ENCODE results near the gene DOP1A. TPM values are rescaled to one million over a fixed set of nuclear protein-coding genes. Genes with fewer than 3 reads are reported as not detected.

DOP1A gene
- total and polyA plus RNA-seq, 4 donors, result 34.5 to 79.8 (median 49.6) TPM

- 100% methylated on average over 1 of the region's 5 CpGs for WGBS (ENCODE audit: insufficient coverage)
- no peak overlapping the region for H3K4me3 ChIP-seq (ENCODE audit: low read depth, low read length)
- DNase-seq (ENCODE audit: low read depth in 4 of 6, low spot score in 6 of 6), result no peak
- no peaks in the 10 kb centered on the region for H3K4me1 ChIP-seq (ENCODE audit: control insufficient read depth, insufficient read depth, low read length)
- H3K9me3 ChIP-seq (ENCODE audit: control insufficient read depth, insufficient read depth, low read length), result no peaks in the 10 kb centered on the region
- H3K27me3 ChIP-seq (ENCODE audit: control insufficient read depth, insufficient read depth, low read length), result no peaks in the 10 kb centered on the region
- no peaks in the 10 kb centered on the region for H3K36me3 ChIP-seq (ENCODE audit: control insufficient read depth, insufficient read depth, low read length)
- H3K27ac ChIP-seq (ENCODE audit: low read depth, low read length), result no peak overlapping the region
Measured at GRCh38 chr6:83051377-83052172, 15.9 kb upstream of the DOP1A start.

GRCh38 chr6:83053678-83054077 lies 13.8 kb upstream of the DOP1A start:
- H3K27ac ChIP-seq (ENCODE audit: low read depth, low read length), result no peak overlapping the region
- no peak for DNase-seq (ENCODE audit: low read depth in 4 of 6, low spot score in 6 of 6)
- no peaks in the 10 kb centered on the region for H3K4me1 ChIP-seq (ENCODE audit: control insufficient read depth, insufficient read depth, low read length)
- 88% methylated on average over 1 of the region's 3 CpGs for WGBS (ENCODE audit: insufficient coverage)
- H3K9me3 ChIP-seq (ENCODE audit: control insufficient read depth, insufficient read depth, low read length), result no peaks in the 10 kb centered on the region
- H3K36me3 ChIP-seq (ENCODE audit: control insufficient read depth, insufficient read depth, low read length), result no peaks in the 10 kb centered on the region
- H3K4me3 ChIP-seq (ENCODE audit: low read depth, low read length), result no peak overlapping the region
- no peaks in the 10 kb centered on the region for H3K27me3 ChIP-seq (ENCODE audit: control insufficient read depth, insufficient read depth, low read length)

DNA sequence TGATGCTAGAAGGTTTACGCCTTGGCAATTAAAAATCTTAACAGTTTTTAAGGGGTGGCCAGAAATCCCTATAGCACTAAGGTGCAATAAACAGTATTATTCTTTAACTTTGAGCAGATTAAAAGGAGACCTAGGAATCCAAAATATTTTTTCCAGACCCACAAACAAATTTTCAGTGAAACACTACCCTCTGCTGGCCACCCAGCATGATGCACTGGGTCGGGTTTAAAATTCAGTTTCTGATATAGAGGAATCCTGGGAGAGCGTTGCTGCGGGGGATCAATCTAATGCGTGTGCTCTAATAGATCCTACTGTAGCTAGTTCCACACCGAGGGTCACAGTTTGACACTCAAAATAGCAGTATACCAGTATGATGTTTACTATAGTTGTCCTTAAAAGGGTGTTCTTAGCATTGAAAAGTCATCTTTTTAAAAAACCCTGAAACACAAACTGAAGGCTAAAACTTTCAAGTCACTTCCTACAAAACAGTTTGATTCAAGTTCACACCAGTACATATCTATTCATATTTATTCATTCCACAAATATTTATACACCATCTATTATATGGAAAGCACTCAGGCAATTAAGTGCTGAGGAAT lies 12.0 kb upstream of the DOP1A start:
- no peak overlapping the region for H3K27ac ChIP-seq (ENCODE audit: low read depth, low read length)
- WGBS (ENCODE audit: insufficient coverage), result 22% methylated on average over 3 of the region's 6 CpGs
- H3K4me1 ChIP-seq (ENCODE audit: control insufficient read depth, insufficient read depth, low read length), result no peaks in the 10 kb centered on the region
- H3K36me3 ChIP-seq (ENCODE audit: control insufficient read depth, insufficient read depth, low read length), result no peaks in the 10 kb centered on the region
- no peaks in the 10 kb centered on the region for H3K9me3 ChIP-seq (ENCODE audit: control insufficient read depth, insufficient read depth, low read length)
- no peaks in the 10 kb centered on the region for H3K27me3 ChIP-seq (ENCODE audit: control insufficient read depth, insufficient read depth, low read length)
- no peak overlapping the region for H3K4me3 ChIP-seq (ENCODE audit: low read depth, low read length)
- peak in 3 of 6 donors; percentile 55 to 92 (median 81) for DNase-seq (ENCODE audit: low read depth in 4 of 6, low spot score in 6 of 6)

GRCh38 chr6:83057705-83058321 lies 9.7 kb upstream of the DOP1A start:
- Histone ChIP-seq H3K4me3 (ENCODE audit: low read depth, low read length) (no peak overlapping the region), H3K9me3 (ENCODE audit: control insufficient read depth, insufficient read depth, low read length) (no peaks in the 10 kb centered on the region), H3K27ac (ENCODE audit: low read depth, low read length) (no peak overlapping the region), H3K27me3 (ENCODE audit: control insufficient read depth, insufficient read depth, low read length) (no peaks in the 10 kb centered on the region), H3K36me3 (ENCODE audit: control insufficient read depth, insufficient read depth, low read length) (no peaks in the 10 kb centered on the region), H3K4me1 (ENCODE audit: control insufficient read depth, insufficient read depth, low read length) (no peaks in the 10 kb centered on the region)
- 18% methylated on average over 2 of the region's 4 CpGs for WGBS (ENCODE audit: insufficient coverage)
- peak in 4 of 6 donors; percentile 56 to 93 (median 70) for DNase-seq (ENCODE audit: low read depth in 4 of 6, low spot score in 6 of 6)

DNA sequence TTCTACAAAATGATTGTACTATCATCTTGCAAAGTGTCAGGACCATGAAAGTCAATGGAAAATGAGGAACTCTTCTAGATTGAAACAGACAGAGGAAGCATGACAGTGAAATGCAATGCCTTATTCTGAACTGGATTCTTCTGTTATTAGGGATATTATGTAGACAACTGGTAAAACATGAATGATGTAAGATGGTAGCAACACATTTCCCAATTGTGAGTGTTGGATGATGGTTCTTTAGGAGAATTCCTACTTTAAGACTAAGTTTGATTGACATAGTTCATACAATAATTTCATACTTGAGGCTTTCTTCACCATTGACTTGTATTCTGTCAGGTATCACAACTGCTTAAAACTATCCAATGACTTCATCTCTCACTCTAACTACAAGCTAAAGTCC lies 6.3 kb upstream of the DOP1A start:
- no peak overlapping the region for H3K4me3 ChIP-seq (ENCODE audit: low read depth, low read length)
- H3K4me1 ChIP-seq (ENCODE audit: control insufficient read depth, insufficient read depth, low read length), result peaks cover 3% of the 10 kb centered on the region
- H3K27ac ChIP-seq (ENCODE audit: low read depth, low read length), result no peak overlapping the region
- H3K36me3 ChIP-seq (ENCODE audit: control insufficient read depth, insufficient read depth, low read length), result no peaks in the 10 kb centered on the region
- no peaks in the 10 kb centered on the region for H3K27me3 ChIP-seq (ENCODE audit: control insufficient read depth, insufficient read depth, low read length)
- DNase-seq (ENCODE audit: low read depth in 4 of 6, low spot score in 6 of 6), result no peak
- no peaks in the 10 kb centered on the region for H3K9me3 ChIP-seq (ENCODE audit: control insufficient read depth, insufficient read depth, low read length)

- no peaks in the 10 kb centered on the region for H3K9me3 ChIP-seq (ENCODE audit: control insufficient read depth, insufficient read depth, low read length)
- H3K27ac ChIP-seq (ENCODE audit: low read depth, low read length), result no peak overlapping the region
- no peak for DNase-seq (ENCODE audit: low read depth in 4 of 6, low spot score in 6 of 6)
- no peaks in the 10 kb centered on the region for H3K27me3 ChIP-seq (ENCODE audit: control insufficient read depth, insufficient read depth, low read length)
- no CpG with 5 or more reads among the region's 1 CpG for WGBS (ENCODE audit: insufficient coverage)
- H3K36me3 ChIP-seq (ENCODE audit: control insufficient read depth, insufficient read depth, low read length), result no peaks in the 10 kb centered on the region
- H3K4me3 ChIP-seq (ENCODE audit: low read depth, low read length), result no peak overlapping the region
- peaks cover 3% of the 10 kb centered on the region for H3K4me1 ChIP-seq (ENCODE audit: control insufficient read depth, insufficient read depth, low read length)
Measured at GRCh38 chr6:83062225-83062624, 5.2 kb upstream of the DOP1A start.

DNA sequence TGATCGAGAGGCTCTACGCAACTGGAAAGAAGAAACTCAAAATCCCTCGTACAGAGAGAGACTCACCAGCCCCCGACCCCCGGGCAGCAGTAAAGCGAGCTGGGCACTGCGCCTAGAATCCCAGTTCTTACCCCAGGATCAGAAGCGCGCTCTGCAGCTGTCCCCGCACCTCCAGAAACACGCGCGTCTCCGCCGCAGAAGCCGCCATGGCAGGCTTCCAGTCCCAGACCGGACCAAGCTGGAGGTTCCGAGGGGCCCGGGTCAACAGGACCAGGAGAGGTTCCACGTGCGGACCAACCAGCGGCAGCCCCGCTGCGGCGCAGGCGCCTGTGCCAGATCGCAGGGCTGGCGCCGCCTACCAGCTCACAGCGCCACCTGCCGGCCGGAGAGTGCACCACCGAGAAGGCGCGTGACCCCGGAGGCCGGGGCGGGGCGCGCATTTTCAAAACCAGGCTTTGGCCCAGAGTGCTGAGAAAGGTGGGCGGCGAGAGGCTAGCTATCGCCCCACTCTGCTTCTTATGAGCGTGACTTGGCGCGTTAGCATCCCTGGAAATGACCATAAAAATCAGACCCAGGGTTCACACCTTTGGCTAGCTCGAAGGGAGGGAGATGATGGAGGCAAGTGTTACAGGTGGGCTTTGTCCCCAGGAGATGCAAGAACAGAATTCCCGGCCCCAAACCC lies 1.8 kb upstream of the DOP1A start, which contains the start of gene UBE3D:
Gene UBE3D, minus strand, starts transcription at position 331 of the 682 bp plus-strand sequence. Its CDS starts 123 bp downstream, at position 208.
- Histone ChIP-seq H3K27me3 (ENCODE audit: control insufficient read depth, insufficient read depth, low read length) (no peaks in the 10 kb centered on the region), H3K36me3 (ENCODE audit: control insufficient read depth, insufficient read depth, low read length) (no peaks in the 10 kb centered on the region), H3K9me3 (ENCODE audit: control insufficient read depth, insufficient read depth, low read length) (no peaks in the 10 kb centered on the region), H3K4me1 (ENCODE audit: control insufficient read depth, insufficient read depth, low read length) (peaks cover 3% of the 10 kb centered on the region), H3K27ac (ENCODE audit: low read depth, low read length) (peak within 1 kb of the TSS; percentile 76), H3K4me3 (ENCODE audit: low read depth, low read length) (peak within 1 kb of the TSS; percentile 96)
- DNase-seq (ENCODE audit: low read depth in 4 of 6, low spot score in 6 of 6), result peak in 5 of 6 donors; percentile 64 to 95 (median 78)
- under 1% methylated on average over 43 of the region's 48 CpGs for WGBS (ENCODE audit: insufficient coverage)

DNA sequence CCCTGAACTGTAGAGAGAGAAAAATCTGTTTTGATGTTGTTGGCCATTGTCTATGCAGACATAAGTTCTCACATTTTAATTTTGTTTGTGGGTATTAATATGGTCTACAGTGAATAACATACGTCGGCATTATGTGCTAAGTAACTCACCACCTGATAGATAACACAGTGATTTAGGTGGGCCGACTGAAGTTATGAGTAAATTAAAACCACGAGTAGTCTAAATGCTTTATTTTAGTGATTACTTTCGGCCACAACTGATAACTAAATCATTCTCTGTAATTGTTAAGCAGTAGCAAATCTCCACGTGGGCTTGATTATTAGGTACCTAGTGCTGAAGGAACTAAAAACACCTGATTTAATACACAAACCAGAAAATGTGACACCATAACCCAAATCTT lies 1.1 kb downstream of the DOP1A start:
- Histone ChIP-seq H3K4me3 (ENCODE audit: low read depth, low read length) (peak overlapping the region; percentile 90), H3K27me3 (ENCODE audit: control insufficient read depth, insufficient read depth, low read length) (no peaks in the 10 kb centered on the region), H3K36me3 (ENCODE audit: control insufficient read depth, insufficient read depth, low read length) (no peaks in the 10 kb centered on the region), H3K9me3 (ENCODE audit: control insufficient read depth, insufficient read depth, low read length) (no peaks in the 10 kb centered on the region), H3K27ac (ENCODE audit: low read depth, low read length) (no peak overlapping the region), H3K4me1 (ENCODE audit: control insufficient read depth, insufficient read depth, low read length) (peaks cover 6% of the 10 kb centered on the region)
- no CpG with 5 or more reads among the region's 6 CpGs for WGBS (ENCODE audit: insufficient coverage)
- DNase-seq (ENCODE audit: low read depth in 4 of 6, low spot score in 6 of 6), result no peak

DNA sequence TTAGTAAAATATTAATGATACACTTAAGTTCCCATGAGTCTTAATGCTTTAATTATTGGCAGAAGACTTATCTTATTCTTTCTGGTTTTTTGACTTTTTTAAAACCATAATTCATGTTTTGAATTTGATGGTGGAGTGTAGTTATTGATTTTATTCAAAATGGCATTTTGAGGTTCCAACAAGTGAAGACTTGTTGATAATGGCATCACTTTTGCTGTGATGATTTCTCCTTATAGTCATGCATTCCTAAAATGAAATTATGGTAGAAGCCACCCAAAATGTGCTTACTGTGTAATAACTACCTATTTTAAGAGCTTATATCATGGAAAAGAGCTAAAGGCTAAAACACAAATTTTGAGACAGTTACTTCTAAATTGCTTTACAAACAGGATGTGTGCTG lies 2.2 kb downstream of the DOP1A start:
- Histone ChIP-seq H3K9me3 (ENCODE audit: control insufficient read depth, insufficient read depth, low read length) (no peaks in the 10 kb centered on the region), H3K4me3 (ENCODE audit: low read depth, low read length) (no peak overlapping the region), H3K27me3 (ENCODE audit: control insufficient read depth, insufficient read depth, low read length) (no peaks in the 10 kb centered on the region), H3K27ac (ENCODE audit: low read depth, low read length) (no peak overlapping the region), H3K4me1 (ENCODE audit: control insufficient read depth, insufficient read depth, low read length) (peaks cover 6% of the 10 kb centered on the region), H3K36me3 (ENCODE audit: control insufficient read depth, insufficient read depth, low read length) (no peaks in the 10 kb centered on the region)
- DNase-seq (ENCODE audit: low read depth in 4 of 6, low spot score in 6 of 6), result no peak
